DOHH2 (cell line): Measurements from ENCODE around the gene HK3.

Experiments used
- CTCF ChIP-seq: fragments of 200-600 bp; sonication (generic); IDR thresholded peaks from one replicate; pipeline ENCODE4 v1.5.1; 2014; ENCODE audit warnings: antibody characterized with exemption, mild to moderate bottlenecking, low read depth, low read length; ENCODE audit not compliant: poor library complexity, severe bottlenecking
- EZH2phosphoT487 ChIP-seq: fragments of 200-600 bp; sonication (generic); IDR thresholded peaks from 2 replicates; pipeline ENCODE4 v1.6.1; 2017; ENCODE audit warnings: borderline replicate concordance, mild to moderate bottlenecking, antibody characterized with exemption, low read length, moderate library complexity, mixed read lengths

DNA sequence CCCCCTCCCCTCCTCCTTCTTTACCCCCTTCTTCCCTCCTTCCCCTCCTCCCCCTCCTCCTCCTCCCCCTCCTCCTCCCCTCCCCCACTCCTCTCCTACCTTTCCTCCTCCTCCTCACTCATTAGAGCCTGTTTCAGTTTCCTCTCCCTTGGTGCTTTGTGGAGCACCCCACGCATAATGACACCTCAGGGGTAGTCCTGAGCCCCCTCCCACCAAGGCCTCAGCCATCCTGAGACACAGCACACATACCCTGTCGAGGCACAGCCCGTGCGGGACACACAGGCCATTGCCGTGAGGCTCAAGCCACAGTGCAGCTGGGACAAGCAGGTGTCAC is 35.4 kb downstream of the HK3 start:
- TF ChIP-seq CTCF (no peak), EZH2phosphoT487 (no peak)
